Ovary (tissue), 9 donors: Measurements from ENCODE around the gene CDC42BPA. TPM values are rescaled to one million over a fixed set of nuclear protein-coding genes. Genes with fewer than 3 reads are reported as not detected.

Experiments
- DNase-seq, 5 donors: peaks; one replicate each; pipeline ENCODE4 v3.0.0-alpha.2; 2019 to 2020
- H3K27ac ChIP-seq, 2 donors: fragments of 200-600 bp; one replicate each; pipeline versions ENCODE4 v1.5.1 to v1.8.0; 2019 to 2022
- H3K27me3 ChIP-seq: fragments of 200-600 bp; one replicate; pipeline ENCODE4 v1.8.0; 2022
- H3K36me3 ChIP-seq: fragments of 200-600 bp; sonication (generic); one replicate; pipeline ENCODE4 v1.5.1; 2019
- H3K4me1 ChIP-seq: one replicate; pipeline ENCODE4 v1.8.1; 2013; ENCODE audit warnings: mild to moderate bottlenecking, moderate library complexity; ENCODE audit not compliant: insufficient read depth
- H3K4me3 ChIP-seq: fragments of 200-600 bp; sonication (generic); one replicate; pipeline ENCODE4 v1.5.1; 2017
- H3K9me3 ChIP-seq, 2 donors: fragments of 200-600 bp in 1 of 2; sonication (generic) in 1 of 2; one replicate each; pipeline versions ENCODE4 v1.5.1 to v1.8.1; 2013 to 2019; ENCODE audit warnings: mild to moderate bottlenecking in 1 of 2, moderate library complexity in 1 of 2
- EP300 ChIP-seq: sonication (generic); formaldehyde crosslinking; IDR thresholded peaks from one replicate; pipeline ENCODE4 v1.6.1; 2017; ENCODE audit warnings: antibody characterized with exemption
- POLR2A ChIP-seq: fragments of 450-650 bp; IDR thresholded peaks from one replicate; pipeline ENCODE4 v1.6.1; 2017; ENCODE audit warnings: antibody characterized with exemption, mild to moderate bottlenecking, moderate library complexity
- WGBS, 3 donors: extraction: QIAGEN DNeasy Blood & Tissue Kit in 1 of 3; methylation state at CpG; one replicate each; pipeline versions ENCODE4 v1.1.5 to v1.1.7; 2013 to 2017; 5-methylcytosine and 5-hydroxymethylcytosine counted together
- intact Hi-C, 4 donors: fragments of 100-400 bp; cut with DNase I; formaldehyde crosslinking; loops; one replicate each; pipeline versions ENCODE4 v1.11.0 to v1.15.1; 2022 to 2023
- polyA plus RNA-seq, 2 donors: library from polyadenylated mRNA; stranded (reverse); fragments of 200-250 nt in 1 of 2; fragments of 350-450 nt in 1 of 2; fragmentation: Illumina TruSeq in 1 of 2; extraction: RNeasy Lipid Tissue Mini Kit (QIAGEN cat#74804) in 1 of 2; gene quantifications; one replicate each; pipeline ENCODE4 v1.2.3, GENCODE V29; 2013 to 2014
- total RNA-seq, 7 donors: library from RNA; depleted of rRNA in 2 of 7; stranded (reverse); fragments of >200 nt in 2 of 7; fragmentation: NEBNext Ultra II Directional in 3 of 7; extraction: Animal tissue kit (Norgen Biotek cat#: 25700) in 3 of 7; gene quantifications; one replicate each; pipeline versions ENCODE4 v1.1.0 to v1.2.4, GENCODE V29; 2016 to 2023
- TF ChIP-seq, protein P1 (sequence below), 3 donors: fragments of 450-650 bp in 2 of 3; fragments of 200-600 bp in 1 of 3; IDR thresholded peaks; one replicate each; pipeline versions ENCODE4 v1.5.1 to v1.8.0; 2016 to 2022; ENCODE audit warnings: antibody characterized with exemption in 3 of 3, mild to moderate bottlenecking in 1 of 3
- donor health status: DM: no; HTN: no; CAD: no; lungs with moderate emphysema.
- donor health status: DM: no; HTN: no; CAD: no.
- donor health status: Bipolar disorder and iron deficiency.
- donor health status: DM: yes; HTN: yes; CAD: no.
- donor health status: DM: no; HTN: no; CAD: no.
- donor health status: DM: yes; HTN: yes; CAD: no.

The CDC42BPA gene
- total and polyA plus RNA-seq, 9 donors = 11.1 to 56.2 (median 40.2) TPM

DNA sequence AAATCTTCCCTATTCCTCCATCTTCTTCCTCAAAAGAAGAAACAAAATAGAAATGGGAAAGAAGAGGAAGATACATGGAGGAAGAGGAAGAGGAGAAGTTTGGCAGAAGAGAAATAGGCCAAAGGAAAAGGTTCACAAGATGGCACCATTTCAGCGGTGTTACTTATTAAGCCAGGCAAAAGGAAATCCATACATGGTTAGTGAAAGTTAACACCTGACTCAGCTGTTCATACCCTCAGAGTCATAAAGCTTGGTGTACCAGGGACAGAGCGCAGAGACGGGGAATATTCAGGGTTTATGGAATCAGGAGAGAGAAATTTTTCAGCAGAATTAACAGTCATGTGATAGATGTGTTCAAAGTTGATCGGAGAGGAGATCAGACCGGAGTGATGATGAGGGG is 307.6 kb downstream of the CDC42BPA start:
- Histone ChIP-seq H3K27ac (no peak overlapping the region), H3K4me1 (no peaks in the 10 kb centered on the region), H3K4me3 (no peak overlapping the region), H3K36me3 (no peaks in the 10 kb centered on the region), H3K27me3 (no peaks in the 10 kb centered on the region), H3K9me3 (no peaks in the 10 kb centered on the region)
- WGBS, 3 donors = 94 to 97% (median 97%) methylated on average over 5 of the region's 5 CpGs
- DNase-seq = no peak
- TF ChIP-seq, protein P1, sequence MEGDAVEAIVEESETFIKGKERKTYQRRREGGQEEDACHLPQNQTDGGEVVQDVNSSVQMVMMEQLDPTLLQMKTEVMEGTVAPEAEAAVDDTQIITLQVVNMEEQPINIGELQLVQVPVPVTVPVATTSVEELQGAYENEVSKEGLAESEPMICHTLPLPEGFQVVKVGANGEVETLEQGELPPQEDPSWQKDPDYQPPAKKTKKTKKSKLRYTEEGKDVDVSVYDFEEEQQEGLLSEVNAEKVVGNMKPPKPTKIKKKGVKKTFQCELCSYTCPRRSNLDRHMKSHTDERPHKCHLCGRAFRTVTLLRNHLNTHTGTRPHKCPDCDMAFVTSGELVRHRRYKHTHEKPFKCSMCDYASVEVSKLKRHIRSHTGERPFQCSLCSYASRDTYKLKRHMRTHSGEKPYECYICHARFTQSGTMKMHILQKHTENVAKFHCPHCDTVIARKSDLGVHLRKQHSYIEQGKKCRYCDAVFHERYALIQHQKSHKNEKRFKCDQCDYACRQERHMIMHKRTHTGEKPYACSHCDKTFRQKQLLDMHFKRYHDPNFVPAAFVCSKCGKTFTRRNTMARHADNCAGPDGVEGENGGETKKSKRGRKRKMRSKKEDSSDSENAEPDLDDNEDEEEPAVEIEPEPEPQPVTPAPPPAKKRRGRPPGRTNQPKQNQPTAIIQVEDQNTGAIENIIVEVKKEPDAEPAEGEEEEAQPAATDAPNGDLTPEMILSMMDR (IDR thresholded peaks at IDR 0.05) = no peak
- no peak for TF ChIP-seq EP300
- no peak for TF ChIP-seq POLR2A
- intact Hi-C loops = no loop called here

DNA sequence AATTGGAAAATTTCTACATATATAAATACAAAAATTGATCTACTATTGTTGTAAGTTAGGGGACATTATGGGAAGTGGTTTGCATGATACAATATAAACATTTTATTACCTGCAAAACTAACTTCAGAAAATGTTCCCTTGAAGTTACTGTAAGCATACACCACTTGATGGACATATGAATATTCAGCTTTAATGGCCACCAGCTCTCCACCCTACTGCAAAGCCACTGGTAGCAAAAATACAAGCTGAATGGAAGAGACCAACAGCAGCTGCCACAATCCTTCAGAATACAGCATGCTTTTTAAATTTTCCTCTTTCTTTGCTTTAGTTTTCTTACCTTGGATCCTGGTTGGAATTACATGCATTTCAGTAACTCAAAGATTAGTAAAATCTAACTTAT is 308.4 kb downstream of the CDC42BPA start:
- no peaks in the 10 kb centered on the region for H3K36me3 ChIP-seq
- no peaks in the 10 kb centered on the region for H3K27me3 ChIP-seq
- no peak for DNase-seq
- TF ChIP-seq EP300 = no peak
- TF ChIP-seq, protein P1 (IDR thresholded peaks at IDR 0.05) = no peak
- TF ChIP-seq POLR2A = no peak
- H3K4me3 ChIP-seq = no peak overlapping the region
- no peaks in the 10 kb centered on the region for H3K4me1 ChIP-seq
- intact Hi-C loops = no loop called here
- no peaks in the 10 kb centered on the region for H3K9me3 ChIP-seq
- H3K27ac ChIP-seq = no peak overlapping the region

DNA sequence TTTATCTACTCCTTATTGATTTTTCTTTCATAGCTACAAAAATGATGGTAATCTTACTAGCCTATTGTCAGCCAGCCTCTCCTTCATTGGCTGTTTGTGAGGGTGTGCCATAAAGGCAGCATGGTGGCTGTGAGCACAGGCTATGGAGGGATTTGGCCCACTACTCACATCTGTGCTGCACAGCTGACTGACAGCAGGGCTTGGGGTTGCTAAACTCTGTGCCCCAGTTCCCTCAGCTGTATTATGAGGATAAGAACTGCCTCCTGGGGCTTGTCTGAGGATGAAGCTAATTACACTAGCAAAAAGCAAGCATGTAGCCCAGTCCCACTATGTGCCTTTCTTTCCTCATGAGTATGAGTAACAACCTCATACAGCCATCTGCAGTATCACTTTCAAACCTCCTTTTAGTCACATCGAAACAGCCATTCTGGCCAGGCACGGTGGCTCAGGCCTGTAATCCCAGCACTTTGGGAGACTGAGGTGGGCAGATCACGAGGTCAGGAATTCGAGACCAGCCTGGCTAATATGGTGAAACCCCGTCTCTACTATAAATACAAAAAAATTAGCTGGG is 312.0 kb downstream of the CDC42BPA start:
- Histone ChIP-seq H3K27me3 (no peaks in the 10 kb centered on the region), H3K4me3 (no peak overlapping the region), H3K4me1 (no peaks in the 10 kb centered on the region), H3K9me3 (no peaks in the 10 kb centered on the region), H3K27ac (no peak overlapping the region), H3K36me3 (no peaks in the 10 kb centered on the region)
- TF ChIP-seq, protein P1 (IDR thresholded peaks at IDR 0.05) = no peak
- no peak for TF ChIP-seq POLR2A
- TF ChIP-seq EP300 = no peak
- WGBS, 3 donors = 96 to 97% (median 97%) methylated on average over 5 of the region's 5 CpGs
- intact Hi-C loops = no loop called here
- no peak for DNase-seq

DNA sequence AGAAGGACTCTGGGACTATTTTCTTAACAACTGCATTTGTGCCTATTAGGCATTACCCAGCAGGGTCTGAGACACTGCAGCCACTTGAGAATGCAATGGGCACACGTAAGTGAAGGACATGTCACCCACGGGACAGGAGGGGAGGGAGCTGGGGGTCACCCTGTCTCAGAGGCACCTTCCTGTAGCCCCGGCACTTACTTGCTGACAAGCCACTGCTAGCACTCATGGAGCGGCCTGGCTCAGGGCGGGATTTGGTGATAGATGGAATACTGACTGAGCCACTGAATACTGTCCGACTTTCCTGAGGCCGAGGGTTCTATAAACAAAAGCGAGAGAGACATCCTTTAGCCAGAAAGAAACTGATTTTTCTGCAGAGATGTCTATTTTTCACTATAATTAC is 313.5 kb downstream of the CDC42BPA start:
- intact Hi-C loops = no loop called here
- Histone ChIP-seq H3K4me3 (no peak overlapping the region), H3K9me3 (no peaks in the 10 kb centered on the region), H3K27me3 (no peaks in the 10 kb centered on the region), H3K27ac (no peak overlapping the region), H3K4me1 (no peaks in the 10 kb centered on the region), H3K36me3 (no peaks in the 10 kb centered on the region)
- no peak for DNase-seq
- 93 to 96% (median 96%) methylated on average over 8 of the region's 8 CpGs for WGBS, 3 donors
- no peak for TF ChIP-seq POLR2A
- TF ChIP-seq, protein P1 (IDR thresholded peaks at IDR 0.05) = no peak
- no peak for TF ChIP-seq EP300
